Vagina (tissue), 2 donors: ENCODE results near the gene CARD11. TPM values are rescaled to one million over a fixed set of nuclear protein-coding genes. Genes with fewer than 3 reads are reported as not detected.

Experiments used
- DNase-seq, 2 donors: peaks; one replicate each; pipeline ENCODE4 v3.0.0-alpha.2; 2017; ENCODE audit errors: extremely low spot score in 2 of 2
- H3K27ac ChIP-seq: fragments of 200-600 bp; sonication (generic); one replicate; pipeline ENCODE4 v1.5.1; 2019
- H3K27me3 ChIP-seq: fragments of 200-600 bp; sonication (generic); one replicate; pipeline ENCODE4 v1.5.1; 2019
- H3K36me3 ChIP-seq, 2 donors: fragments of 200-600 bp; sonication (generic); one replicate each; pipeline ENCODE4 v1.5.1; 2017 to 2019
- H3K4me1 ChIP-seq: fragments of 200-600 bp; sonication (generic); one replicate; pipeline ENCODE4 v1.5.1; 2019
- H3K4me3 ChIP-seq, 2 donors: fragments of 200-600 bp; sonication (generic); 1 replicate in 1 of 2; 2 replicates in 1 of 2; pipeline ENCODE4 v1.5.1; 2016 to 2019
- H3K9me3 ChIP-seq: fragments of 200-600 bp; sonication (generic); one replicate; pipeline ENCODE4 v1.5.1; 2019
- CTCF ChIP-seq, 3 experiments: fragments of 450-650 bp in 2 of 3; fragments of 200-600 bp in 1 of 3; sonication (generic) in 1 of 3; IDR thresholded peaks; one replicate each; pipeline ENCODE4 v1.5.1; 2017 to 2019; ENCODE audit warnings: antibody characterized with exemption in 3 of 3, mild to moderate bottlenecking in 2 of 3, moderate library complexity in 2 of 3
- POLR2A ChIP-seq, 2 donors: fragments of 450-650 bp; IDR thresholded peaks; one replicate each; pipeline ENCODE4 v1.6.1; 2017; ENCODE audit warnings: antibody characterized with exemption in 2 of 2, mild to moderate bottlenecking in 2 of 2, moderate library complexity in 2 of 2
- POLR2AphosphoS5 ChIP-seq, 2 donors: sonication (generic); formaldehyde crosslinking; IDR thresholded peaks; one replicate each; pipeline ENCODE4 v1.9.0; 2017; ENCODE audit warnings: antibody characterized with exemption in 2 of 2, mild to moderate bottlenecking in 2 of 2, low read depth in 1 of 2; ENCODE audit not compliant: insufficient read depth in 1 of 2
- intact Hi-C: fragments of 100-400 bp; cut with DNase I; formaldehyde crosslinking; loops from one replicate; pipeline ENCODE4 v1.15.1; 2023
- total RNA-seq: library from RNA; depleted of rRNA; stranded (reverse); fragments of >200 nt; gene quantifications from one replicate; pipeline ENCODE4 v1.2.3, GENCODE V29; 2016

Gene CARD11
- total RNA-seq, 1 donor from 2014 or later: 2.9 TPM

- intact Hi-C loops: no loop called here
- H3K27ac ChIP-seq: no peak overlapping the region
- DNase-seq: no peak
- no peak overlapping the region for H3K4me3 ChIP-seq
- H3K27me3 ChIP-seq: no peaks in the 10 kb centered on the region
- H3K36me3 ChIP-seq: no peaks in the 10 kb centered on the region
- no peak for TF ChIP-seq CTCF (IDR thresholded peaks at IDR 0.05)
- no peak for TF ChIP-seq POLR2AphosphoS5 (IDR thresholded peaks at IDR 0.05; ENCODE audit: insufficient read depth in 1 of 2, low read depth in 1 of 2)
- no peak for TF ChIP-seq POLR2A (IDR thresholded peaks at IDR 0.05)
- peaks cover 9% of the 10 kb centered on the region for H3K9me3 ChIP-seq
- peaks cover 6% of the 10 kb centered on the region for H3K4me1 ChIP-seq
Measured at GRCh38 chr7:3073763-3074458, 30.2 kb upstream of the CARD11 start.

GRCh38 chr7:3070908-3071307, 27.2 kb upstream of the CARD11 start:
- TF ChIP-seq POLR2AphosphoS5 (IDR thresholded peaks at IDR 0.05; ENCODE audit: insufficient read depth in 1 of 2, low read depth in 1 of 2) (no peak), POLR2A (IDR thresholded peaks at IDR 0.05) (no peak), CTCF (IDR thresholded peaks at IDR 0.05) (no peak)
- DNase-seq: no peak

GRCh38 chr7:3069771-3070449, 26.2 kb upstream of the CARD11 start:
- Histone ChIP-seq H3K27me3 (no peaks in the 10 kb centered on the region), H3K9me3 (no peaks in the 10 kb centered on the region), H3K4me1 (peaks cover 23% of the 10 kb centered on the region), H3K27ac (no peak overlapping the region), H3K4me3 (no peak overlapping the region), H3K36me3 (no peaks in the 10 kb centered on the region)
- TF ChIP-seq POLR2AphosphoS5 (IDR thresholded peaks at IDR 0.05; ENCODE audit: insufficient read depth in 1 of 2, low read depth in 1 of 2) (no peak), POLR2A (IDR thresholded peaks at IDR 0.05) (no peak), CTCF (IDR thresholded peaks at IDR 0.05) (no peak)
- intact Hi-C loops: no loop called here
- DNase-seq: no peak

More at GRCh38 chr7:3070908-3071307, 27.2 kb upstream of the CARD11 start:
- H3K9me3 ChIP-seq: peaks cover 6% of the 10 kb centered on the region
- no peak overlapping the region for H3K4me3 ChIP-seq
- peaks cover 23% of the 10 kb centered on the region for H3K4me1 ChIP-seq
- no peaks in the 10 kb centered on the region for H3K36me3 ChIP-seq
- H3K27me3 ChIP-seq: no peaks in the 10 kb centered on the region
- intact Hi-C loops: no loop called here
- no peak overlapping the region for H3K27ac ChIP-seq

- Histone ChIP-seq H3K27ac (peak overlapping the region; percentile 53), H3K9me3 (no peaks in the 10 kb centered on the region), H3K4me1 (peaks cover 23% of the 10 kb centered on the region), H3K27me3 (no peaks in the 10 kb centered on the region), H3K36me3 (no peaks in the 10 kb centered on the region), H3K4me3 (no peak overlapping the region)
- TF ChIP-seq POLR2AphosphoS5 (IDR thresholded peaks at IDR 0.05; ENCODE audit: insufficient read depth in 1 of 2, low read depth in 1 of 2) (no peak), CTCF (IDR thresholded peaks at IDR 0.05) (no peak), POLR2A (IDR thresholded peaks at IDR 0.05) (no peak)
- DNase-seq: no peak
- intact Hi-C loops: no loop called here
Measured at GRCh38 chr7:3068530-3068929, 24.9 kb upstream of the CARD11 start.
